NCI-H128 (cell line): Measurements from ENCODE around the gene MYH13.

Source experiments
- DNase-seq: peaks from one replicate; lab custom pipeline; 2025; ENCODE audit not compliant: unreplicated experiment; lab: John Stamatoyannopoulos, UW

MYH13 gene

DNA sequence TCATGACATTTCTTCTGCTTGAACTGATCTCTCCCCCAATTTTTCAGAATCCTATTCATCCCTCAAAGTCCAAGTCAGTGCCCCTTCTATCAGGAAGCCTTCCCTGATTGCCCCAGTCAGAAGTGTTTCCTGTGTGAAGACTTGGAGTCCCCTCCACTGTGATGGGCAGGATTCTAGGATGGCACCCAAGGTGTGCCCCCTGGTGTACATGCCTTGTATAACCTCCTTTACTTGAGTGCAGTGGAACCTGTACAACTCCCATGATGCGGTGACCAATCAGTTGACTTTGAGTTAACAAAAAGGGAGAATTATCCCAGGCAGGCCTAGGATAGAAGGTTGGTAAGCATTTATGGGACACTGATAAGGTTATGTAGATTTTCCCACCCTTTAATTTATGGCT, 23.4 kb downstream of the MYH13 start:
- DNase-seq = no peak

DNA sequence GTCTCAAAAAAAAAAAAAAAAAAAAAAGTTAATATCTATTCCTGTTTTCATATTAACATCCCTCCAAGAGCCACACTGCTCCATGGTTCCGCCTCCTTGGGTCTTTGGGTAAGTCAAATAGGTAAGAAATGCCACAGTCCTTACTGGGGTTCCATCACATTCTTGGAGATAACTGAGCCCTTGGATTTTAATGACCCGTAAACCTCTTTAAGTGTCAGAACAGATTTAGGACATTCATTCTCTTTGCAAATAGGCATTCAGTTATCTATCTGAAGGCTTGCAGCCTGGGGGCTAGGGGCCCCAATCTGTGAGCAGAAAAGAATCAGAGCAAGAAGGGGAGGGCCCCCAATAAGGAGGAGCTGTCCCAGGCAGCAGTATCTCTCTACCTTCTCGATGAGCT, 28.0 kb downstream of the MYH13 start:
- no peak for DNase-seq

DNA sequence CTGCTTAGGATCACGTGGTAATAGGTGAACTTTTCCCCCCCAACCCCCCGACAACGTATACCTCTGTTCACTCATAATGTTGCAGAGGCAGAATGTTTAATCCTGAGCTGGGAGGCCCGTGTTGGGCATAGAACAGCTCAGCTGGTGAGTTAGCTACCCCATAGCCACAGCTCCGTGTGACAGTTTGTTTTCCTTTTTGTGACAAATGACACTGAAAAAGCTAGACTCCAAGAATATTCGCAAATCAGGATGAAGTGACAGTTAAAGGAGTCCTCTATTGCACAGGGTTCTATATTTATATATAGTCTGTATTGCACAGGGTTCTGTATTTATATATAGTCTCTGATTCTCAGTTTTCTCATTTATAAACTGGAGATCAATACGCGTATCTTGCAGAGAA, 33.8 kb downstream of the MYH13 start:
- no peak for DNase-seq

DNA sequence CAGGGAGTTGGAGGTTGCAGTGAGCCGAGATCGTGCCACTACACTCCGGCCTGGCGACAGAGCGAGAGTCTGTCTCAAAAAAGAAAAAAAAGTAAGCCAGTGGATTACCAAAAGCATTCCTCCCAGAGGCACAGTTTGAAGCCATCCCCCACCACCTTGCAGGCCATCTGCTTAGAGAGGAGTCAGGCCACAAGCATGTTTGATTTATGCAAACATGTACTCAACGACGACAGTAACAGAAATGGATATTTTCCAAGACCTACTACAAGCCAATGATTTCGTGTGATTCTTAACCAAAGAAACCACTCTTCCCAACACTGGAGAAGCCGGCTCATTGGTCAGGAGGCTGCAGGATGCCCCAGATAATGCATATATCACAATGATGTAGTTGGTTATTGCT, 34.8 kb downstream of the MYH13 start:
- DNase-seq = no peak

DNA sequence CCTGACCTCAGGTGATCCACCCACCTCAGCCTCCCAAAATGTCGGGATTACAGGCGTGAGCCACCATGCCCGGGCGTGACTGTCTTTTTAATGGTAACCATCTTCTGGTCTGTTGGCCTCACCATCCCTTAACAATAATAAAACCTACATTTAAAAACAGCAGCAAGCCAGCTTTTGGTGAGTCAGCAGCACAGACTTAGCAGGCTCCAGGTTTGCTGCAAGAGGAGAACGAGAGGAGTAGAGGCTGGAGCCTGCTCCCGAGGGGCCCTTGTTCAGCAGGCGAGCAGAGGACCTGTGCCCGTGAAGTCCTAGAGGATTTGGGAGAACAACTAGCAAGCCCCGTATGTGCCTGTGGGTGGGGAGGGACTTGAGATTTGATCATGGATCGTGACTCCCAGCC, 35.7 kb downstream of the MYH13 start:
- no peak for DNase-seq

DNA sequence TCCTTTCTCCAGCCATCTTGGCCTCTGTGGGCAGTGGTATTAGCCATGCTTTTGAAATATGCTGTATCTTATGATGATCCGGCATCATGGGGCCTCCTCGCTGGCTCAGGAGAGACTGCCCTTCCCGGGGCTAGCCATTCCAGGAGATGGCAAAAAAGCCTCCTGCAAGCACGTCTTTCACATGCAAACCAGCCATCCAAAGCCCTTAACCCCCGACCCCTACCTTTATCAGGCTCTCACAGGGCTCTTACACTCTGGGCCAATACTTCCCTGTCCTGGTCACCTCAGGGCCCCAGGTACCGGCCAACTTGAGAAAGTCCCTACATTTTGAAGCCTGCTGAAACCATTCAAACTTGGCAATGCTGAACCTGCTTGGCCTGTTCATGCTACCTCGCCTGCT, 36.4 kb downstream of the MYH13 start:
- no peak for DNase-seq

DNA sequence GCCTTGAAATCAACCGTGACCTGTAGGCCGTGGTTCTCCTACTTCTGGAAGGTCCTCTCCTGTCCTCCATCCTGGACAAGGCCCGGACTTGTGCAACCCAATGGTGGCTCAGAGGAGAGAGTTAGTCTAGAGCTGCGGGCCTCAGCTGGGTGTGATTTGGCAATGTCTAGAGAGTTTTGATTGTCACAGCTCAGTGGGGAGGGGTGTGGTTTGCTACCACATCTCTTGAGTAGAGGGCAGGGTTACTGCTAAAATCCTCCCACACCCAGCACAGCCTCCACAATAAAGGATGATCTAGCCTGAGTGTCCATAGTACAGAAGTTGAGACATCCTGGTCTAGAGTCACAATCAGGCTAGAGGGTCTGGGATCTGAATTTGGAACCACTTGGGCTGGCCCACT, 40.3 kb downstream of the MYH13 start:
- no peak for DNase-seq

DNA sequence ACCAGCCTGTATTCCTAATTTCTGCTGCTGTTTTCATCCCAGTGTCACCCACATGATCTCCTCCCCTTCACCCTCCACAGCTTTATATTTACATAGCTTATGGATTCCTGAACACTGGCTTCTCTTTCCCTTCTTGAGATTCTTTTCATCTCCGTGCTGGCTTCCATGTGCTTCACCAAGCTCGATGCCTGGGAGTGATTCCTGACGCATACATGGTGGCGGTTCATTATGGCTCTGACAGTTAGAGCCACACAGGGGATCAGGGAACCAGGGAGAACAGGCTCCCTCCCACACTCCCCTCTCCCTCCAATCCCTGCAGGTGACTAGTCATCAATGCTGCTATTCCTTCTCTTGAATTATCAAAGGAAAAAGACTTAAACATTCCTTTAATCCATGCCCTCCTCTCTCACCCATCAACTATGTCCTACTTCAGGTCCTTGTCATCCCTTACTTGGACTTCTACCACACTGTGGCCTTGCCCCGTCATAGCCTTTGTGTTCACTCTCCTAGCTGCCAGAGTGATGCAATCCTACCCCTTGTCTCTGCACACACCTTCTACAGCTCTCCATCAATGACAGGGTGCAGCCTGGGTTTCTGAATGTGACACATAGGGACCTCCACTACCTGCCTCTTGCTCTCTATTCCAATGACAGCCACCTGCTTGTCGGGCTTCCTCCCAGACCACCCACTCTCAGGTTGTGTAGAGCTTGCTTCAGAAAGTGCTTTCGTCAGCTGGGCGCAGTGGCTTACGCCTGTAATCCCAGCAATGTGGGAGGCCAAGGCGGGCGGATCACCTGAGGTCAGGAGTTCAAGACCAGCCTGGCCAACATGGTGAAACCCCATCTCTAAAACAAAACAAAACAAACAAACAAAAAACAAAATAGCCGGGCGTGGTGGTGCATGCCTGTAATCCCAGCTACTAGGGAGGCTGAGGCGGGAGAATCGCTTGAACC, 43.6 kb downstream of the MYH13 start:
- DNase-seq = no peak

DNA sequence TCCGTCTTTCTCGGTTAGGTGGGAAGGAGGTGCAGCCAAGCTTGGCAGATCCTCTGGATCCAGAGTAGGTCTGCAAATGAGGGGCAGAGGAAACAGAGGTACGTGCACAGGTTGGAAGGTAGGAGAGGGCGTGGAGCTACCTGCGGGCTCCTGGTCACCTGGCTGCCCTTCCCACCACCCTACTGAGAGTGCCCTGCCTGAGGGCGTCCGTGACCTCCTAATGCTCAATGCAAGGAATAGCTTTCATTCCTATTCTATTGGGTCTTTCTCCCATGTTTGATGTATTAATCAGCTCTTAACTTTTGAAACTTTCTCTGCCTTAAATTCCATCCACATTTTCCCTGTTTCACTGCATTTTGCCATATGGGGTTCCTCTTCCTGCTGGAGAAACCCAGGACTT, 44.6 kb downstream of the MYH13 start:
- DNase-seq = no peak

DNA sequence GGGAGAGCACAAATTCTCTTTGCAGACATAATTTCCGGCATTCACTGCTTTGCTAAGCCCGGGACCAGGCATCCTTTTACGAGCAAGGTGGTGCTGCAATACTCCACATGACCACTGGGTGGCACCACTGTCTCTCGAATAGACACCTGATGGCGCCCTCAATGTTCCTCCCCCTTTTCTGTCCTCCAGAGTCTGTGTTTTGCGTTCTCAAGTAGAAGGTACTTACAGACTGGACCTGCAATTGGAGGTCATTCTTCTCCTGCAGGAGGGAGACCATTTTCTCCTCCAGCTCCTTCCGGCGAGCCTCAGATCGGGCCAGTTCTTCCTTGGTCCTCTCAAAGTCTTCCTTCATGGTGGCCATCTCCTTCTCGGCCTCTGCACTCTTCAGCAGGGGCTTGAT, 45.2 kb downstream of the MYH13 start:
- DNase-seq = no peak

DNA sequence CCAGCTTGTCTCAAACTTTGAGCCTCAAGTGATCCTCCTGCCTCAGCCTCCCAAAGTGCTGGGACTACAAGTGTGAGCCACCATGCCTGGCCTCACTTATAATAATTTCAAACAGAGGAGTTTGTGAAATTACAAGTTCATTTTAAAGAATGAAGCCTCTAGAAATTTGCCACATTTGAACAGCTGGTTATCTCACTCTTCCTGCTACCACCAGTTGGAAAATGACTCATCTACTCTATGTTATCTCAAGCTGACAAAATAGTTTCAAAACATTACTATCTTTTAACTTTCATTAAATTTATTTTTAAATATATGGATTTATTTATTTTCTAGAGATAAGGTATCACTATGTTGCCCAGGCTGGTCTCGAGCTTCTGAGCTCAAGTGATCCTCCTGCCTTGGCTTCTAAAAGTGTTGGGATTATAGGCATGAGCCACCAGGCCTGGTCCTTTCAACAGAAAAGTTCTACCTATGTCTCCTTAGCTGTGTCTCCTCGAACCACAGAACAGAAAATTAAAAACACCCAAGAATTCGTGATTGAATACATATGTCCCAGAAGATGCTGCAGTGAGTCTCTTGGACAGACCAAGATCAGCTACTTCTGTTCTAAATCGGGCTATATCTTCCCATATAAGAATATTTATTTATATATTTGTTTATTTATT, 47.6 kb downstream of the MYH13 start:
- no peak for DNase-seq

DNA sequence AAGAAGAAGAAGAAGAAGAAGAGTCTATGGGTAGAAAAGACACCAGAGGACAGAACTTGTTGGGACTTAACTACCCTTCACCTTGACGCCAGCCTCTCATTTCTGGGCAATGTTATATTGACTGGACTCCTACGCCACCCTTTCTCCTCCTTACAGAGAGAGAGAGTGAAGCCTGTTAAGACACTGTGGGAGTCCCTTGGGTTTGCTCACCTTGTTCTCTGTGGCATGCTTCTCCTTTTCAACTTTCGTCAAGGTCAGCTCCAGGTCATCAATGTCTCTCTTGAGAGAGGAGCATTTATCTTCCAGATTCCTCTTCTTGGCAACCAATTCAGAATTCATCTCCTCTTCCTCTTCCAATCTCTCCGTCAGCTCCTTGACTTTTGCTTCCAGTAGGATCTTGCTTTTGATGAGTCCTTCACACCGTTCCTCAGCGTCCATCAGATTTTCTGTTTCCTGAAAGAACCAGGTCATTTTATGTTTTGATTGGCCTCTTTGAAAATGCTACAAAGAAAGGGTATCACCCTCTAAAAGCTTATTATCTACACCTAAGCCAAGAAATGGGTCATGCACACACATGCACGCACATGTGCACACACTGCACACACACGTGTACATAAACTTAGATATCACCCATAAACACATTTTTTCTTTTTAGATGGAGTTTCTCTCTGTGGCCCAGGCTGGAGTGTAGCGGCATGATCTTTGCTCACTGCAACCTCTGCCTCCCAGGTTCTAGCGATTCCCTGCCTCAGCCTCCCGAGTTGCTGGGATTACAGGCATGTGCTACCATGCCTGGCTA, 48.8 kb downstream of the MYH13 start:
- no peak for DNase-seq

DNA sequence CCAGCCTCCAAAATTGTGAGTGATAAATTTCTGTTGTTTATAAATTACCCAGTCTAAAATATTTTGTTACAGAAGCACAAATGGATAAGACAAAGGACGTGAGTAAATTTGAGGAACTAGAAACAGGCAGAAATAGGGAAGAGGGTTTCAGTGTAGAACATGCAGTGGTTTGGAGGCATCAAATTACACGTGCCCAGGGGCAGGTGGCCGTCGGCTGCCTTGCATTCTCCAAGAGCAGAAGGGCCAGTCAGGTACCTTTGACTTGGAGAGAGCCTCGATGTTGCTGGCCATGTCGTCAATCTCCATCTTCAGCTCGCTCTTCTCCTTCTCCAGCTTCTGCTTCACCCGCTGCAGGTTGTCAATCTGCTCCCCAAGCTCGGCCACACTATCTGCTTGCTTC, 54.3 kb downstream of the MYH13 start:
- DNase-seq = no peak

DNA sequence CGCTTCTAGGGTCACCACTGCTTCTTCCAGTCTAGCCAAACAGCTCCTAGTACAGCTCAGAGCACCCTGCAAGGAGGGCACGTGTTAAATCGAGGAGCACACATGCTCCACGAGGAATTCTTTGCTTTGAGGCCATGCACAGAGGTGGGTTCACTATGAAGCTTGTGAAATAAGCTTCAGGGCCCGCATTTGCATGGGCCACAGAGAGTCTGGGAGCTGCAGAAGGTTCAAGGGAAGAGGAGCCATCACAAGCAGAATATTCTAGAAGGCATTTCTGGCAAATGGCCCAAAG, 55.3 kb downstream of the MYH13 start:
- DNase-seq = no peak

DNA sequence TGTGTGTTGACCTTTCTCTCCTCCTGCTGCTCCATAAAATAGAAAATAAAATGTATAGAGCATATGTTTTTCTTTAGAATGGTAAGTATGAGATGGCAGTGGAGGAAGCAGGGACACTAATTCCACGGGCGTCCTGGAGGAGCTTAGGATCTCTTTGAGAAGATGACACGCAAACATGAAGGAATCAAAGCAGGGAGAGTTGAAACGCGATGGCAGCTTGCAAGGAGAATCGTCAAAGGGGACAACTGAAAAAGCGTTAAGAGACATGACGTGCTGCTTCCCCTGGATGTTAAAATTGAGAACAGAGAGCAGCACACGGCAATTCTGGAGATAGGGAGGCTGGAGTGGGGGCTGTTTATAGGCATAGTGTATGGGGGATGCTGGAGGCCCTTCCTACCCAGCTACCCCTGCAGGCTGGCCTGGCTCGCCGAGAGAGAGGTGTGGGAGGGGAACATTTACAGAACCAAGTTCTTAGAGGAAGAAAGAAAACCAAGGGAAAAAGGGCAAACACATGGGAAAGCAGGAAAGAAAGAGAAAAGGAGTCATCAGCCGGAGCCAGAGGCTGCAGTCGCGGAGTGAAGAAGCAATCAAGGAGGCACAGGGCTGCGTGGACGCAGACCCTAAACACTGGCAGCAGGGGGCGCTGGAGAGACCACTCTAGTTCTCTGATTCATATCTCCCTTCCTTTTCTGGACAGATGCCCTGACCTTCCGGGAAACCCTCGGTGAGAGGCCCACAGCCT, 55.8 kb downstream of the MYH13 start:
- DNase-seq = no peak

DNA sequence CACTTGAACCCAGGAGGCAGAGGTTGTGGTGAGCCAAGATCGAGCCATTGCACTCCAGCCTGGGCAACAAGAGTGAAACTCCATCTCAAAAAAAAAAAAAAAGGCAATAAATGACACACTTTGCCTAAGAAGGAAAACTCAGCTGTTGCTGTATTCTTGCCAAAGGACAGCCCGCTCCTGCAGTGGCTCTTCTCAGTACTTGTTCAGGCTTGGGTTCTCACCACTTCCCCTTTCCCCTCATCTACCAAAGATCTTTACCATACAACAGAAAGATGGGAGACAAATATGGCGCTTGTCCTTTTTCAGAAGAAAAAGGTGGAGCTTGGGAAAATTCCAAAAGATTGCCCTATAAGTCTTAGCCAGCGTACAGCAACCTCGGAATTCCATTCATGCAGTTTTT, 58.5 kb downstream of the MYH13 start:
- no peak for DNase-seq

DNA sequence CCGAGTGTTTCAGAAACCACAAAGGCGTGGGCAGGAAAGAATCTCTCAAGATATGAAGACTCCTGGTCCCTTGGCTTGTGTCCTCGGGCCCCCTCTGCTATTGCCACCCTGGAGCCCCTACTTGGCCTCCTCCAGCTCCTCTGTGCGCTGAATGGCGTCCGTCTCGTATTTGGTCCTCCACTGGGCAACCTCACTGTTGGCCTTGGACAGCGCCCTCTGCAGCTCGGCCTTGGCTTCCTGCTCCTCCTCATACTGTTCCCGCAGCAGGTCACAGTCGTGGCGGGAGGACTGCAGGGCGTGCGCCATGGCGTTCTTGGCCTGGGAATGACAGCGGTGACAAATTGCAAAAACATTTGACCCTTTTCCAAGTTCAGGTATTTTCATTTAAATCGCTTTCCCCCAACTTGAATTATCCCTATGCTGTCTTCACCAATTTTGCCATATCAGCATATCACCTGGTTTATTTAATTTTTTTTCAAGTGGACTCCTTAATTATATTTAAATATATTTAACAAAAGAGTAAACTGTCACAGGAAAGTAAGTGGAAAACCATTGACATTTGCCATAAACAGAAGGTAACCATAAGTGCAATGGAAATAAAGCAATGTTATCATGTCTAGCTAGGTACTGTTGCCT, 59.7 kb downstream of the MYH13 start:
- DNase-seq = no peak

DNA sequence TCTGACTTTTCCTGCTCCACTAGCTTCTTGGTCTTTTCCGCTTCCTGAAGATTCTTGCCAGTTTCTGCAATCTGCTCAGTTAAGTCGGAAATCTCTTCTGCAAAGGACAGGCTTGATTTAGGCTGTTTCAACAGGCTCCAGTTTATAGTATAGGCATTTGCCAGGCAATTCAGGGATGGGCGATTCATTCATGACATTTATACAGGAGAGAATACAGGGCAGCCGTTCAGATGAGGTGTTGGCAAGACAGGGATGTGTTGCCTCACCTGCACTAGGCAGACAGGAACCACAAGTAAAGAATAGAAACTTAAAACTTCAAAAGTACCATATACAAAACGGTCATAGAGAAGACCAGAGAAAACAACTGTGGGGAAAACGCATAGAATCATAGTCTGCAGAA, 61.7 kb downstream of the MYH13 start:
- DNase-seq = no peak

DNA sequence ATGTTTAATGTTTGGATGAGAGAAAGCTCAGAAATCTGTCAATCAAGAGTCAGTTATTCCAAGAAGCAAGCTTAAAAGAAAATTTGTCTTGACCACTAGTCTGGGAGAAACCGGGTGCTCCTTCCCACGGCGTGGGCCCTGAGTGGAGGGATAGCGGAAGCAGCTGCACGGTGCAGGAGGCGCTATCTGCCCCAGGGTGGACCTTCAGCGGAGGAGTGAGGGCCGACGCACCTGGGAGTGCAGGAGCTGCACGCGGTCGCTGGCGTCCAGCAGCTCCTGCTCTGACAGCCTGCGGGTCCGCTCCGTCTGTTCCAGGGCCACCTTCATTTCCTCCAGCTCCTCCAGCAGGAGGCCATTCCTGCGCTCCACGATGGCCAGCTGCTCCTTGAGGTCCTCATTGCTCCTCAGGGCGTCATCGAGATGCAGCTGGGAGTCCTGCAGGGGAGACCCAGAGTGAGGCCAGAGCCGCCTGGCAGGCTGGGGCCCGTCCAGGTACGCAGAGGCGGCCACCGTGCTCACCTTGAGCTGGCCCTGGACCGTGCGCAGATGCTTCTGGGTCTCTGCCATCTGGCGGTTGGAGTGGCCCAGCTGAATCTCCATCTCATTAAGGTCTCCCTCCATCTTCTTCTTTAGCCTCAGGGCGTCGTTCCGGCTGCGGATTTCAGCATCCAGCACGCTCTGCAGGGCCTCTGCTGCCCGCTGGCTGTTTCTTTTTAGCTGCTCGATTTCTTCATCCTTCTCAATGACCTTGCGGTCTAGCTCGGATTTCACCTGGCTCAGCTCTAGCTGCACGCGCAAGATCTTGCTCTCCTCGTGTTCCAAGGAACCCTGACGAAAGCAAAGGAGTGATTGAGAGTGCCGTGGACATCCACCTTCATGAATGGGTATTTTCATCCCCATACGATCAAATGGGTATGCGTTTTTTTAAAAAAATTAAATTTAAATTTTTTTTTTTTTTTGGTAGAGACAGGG, 63.5 kb downstream of the MYH13 start:
- no peak for DNase-seq

DNA sequence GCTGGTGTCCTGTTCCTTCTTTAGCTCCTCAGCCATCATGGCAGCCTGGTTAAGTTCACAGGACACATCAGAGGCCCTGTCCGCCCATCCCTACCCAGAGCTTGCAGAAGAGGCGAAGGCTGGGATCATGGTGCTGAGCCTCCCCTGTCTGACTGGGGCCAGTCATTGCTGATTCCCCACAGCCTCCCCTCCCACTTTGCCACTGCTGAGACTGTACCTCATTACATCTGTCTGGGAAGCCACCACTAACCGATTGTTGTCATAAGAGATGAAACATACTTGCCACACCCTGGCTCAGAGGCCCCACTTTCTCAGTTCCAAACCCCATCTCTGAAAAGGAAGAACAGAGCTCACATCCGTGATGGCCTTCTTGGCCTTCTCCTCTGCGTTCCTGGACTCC, 66.2 kb downstream of the MYH13 start:
- no peak for DNase-seq
